H1 (cell line): Measurements from ENCODE around the gene RFX3. TPM values are rescaled to one million over a fixed set of nuclear protein-coding genes. Genes with fewer than 3 reads are reported as not detected.

Source experiments
- CTCF ChIA-PET: fragments of 300-600 bp; sonication (Branson Sonifier 250); formaldehyde crosslinking; loops from one replicate; lab custom pipeline; 2021; ENCODE audit not compliant: partially characterized antibody; lab: Charles Lee
- POLR2A ChIA-PET: fragments of 300-600 bp; sonication (Branson Sonifier 250); formaldehyde crosslinking; loops from one replicate; lab custom pipeline; 2021; ENCODE audit warnings: inconsistent platforms; ENCODE audit not compliant: partially characterized antibody; lab: Charles Lee
- DNase-seq, 2 experiments: peaks; one replicate each; pipeline versions ENCODE4 v3.0.0 to v3.0.0-alpha.2; 2010 to 2022; ENCODE audit warnings: low spot score in 2 of 2, low read depth in 1 of 2, mixed read lengths in 1 of 2
- FAIRE-seq: peaks from 2 replicates; lab custom pipeline; 2011; peaks lifted over from hg19 to GRCh38; lab: Jason Lieb, UNC
- H2AFZ ChIP-seq: 2 replicates; pipeline ENCODE4 v1.8.1; 2012; ENCODE audit warnings: low read length, inconsistent platforms
- H2AK5ac ChIP-seq: 2 replicates; pipeline ENCODE4 v1.6.1; 2013; ENCODE audit warnings: low read depth, low read length
- H2BK120ac ChIP-seq: replicated peaks from 2 replicates; pipeline ENCODE3; 2013; ENCODE audit warnings: low read depth, low read length, inconsistent platforms
- H2BK12ac ChIP-seq: 2 replicates; pipeline ENCODE4 v1.6.1; 2013; ENCODE audit warnings: low read depth, low read length
- H2BK15ac ChIP-seq: 2 replicates; pipeline ENCODE4 v1.6.1; 2013; ENCODE audit warnings: low read length
- H2BK20ac ChIP-seq: 2 replicates; pipeline ENCODE4 v1.6.1; 2013; ENCODE audit warnings: low read length
- H2BK5ac ChIP-seq: 2 replicates; pipeline ENCODE4 v1.6.1; 2013; ENCODE audit warnings: low read depth, low read length
- H3K14ac ChIP-seq: 2 replicates; pipeline ENCODE4 v1.6.1; 2013; ENCODE audit warnings: inconsistent platforms; ENCODE audit not compliant: insufficient read length
- H3K18ac ChIP-seq: 2 replicates; pipeline ENCODE4 v1.6.1; 2013; ENCODE audit warnings: low read length; ENCODE audit errors: extremely low read depth
- H3K23ac ChIP-seq: 2 replicates; pipeline ENCODE4 v1.6.1; 2013; ENCODE audit warnings: inconsistent platforms; ENCODE audit not compliant: insufficient read length
- H3K23me2 ChIP-seq: 2 replicates; pipeline ENCODE4 v1.6.1; 2013; ENCODE audit warnings: low read depth, low read length
- H3K27ac ChIP-seq: 2 replicates; pipeline ENCODE4 v1.6.1; 2011; ENCODE audit warnings: low read depth, low read length, inconsistent platforms
- H3K27me3 ChIP-seq, 4 experiments: replicated peaks in 1 of 4; 1 replicate in 1 of 4; 2 replicates in 3 of 4; pipeline versions ENCODE4 v1.6.1 to v1.8.1; 2011 to 2013; ENCODE audit warnings: low read length in 3 of 4, mild to moderate bottlenecking in 3 of 4, inconsistent platforms in 2 of 4, mixed read lengths in 2 of 4, moderate library complexity in 1 of 4; ENCODE audit not compliant: control insufficient read depth in 3 of 4, insufficient read depth in 3 of 4; ENCODE audit errors: extremely low read depth in 1 of 4
- H3K36me3 ChIP-seq, 4 experiments: 2 replicates each; pipeline versions ENCODE4 v1.6.1 to v1.8.1; 2011 to 2013; ENCODE audit warnings: mild to moderate bottlenecking in 4 of 4, low read length in 3 of 4, moderate library complexity in 2 of 4, control low read depth in 1 of 4, inconsistent platforms in 1 of 4; ENCODE audit not compliant: insufficient read depth in 4 of 4, control insufficient read depth in 2 of 4
- H3K4ac ChIP-seq: replicated peaks from 2 replicates; pipeline ENCODE3; 2013; ENCODE audit warnings: low read length, low read depth, mixed read lengths, inconsistent platforms; ENCODE audit not compliant: insufficient read length
- H3K4me1 ChIP-seq, 4 experiments: replicated peaks in 1 of 4; 1 replicate in 1 of 4; 2 replicates in 3 of 4; pipeline versions ENCODE4 v1.6.1 to v1.8.1; 2011 to 2013; ENCODE audit warnings: low read length in 3 of 4, inconsistent platforms in 2 of 4, mixed read lengths in 1 of 4; ENCODE audit not compliant: insufficient read depth in 4 of 4, control insufficient read depth in 3 of 4
- H3K4me2 ChIP-seq, 2 experiments: 2 replicates each; pipeline versions ENCODE4 v1.6.1 to v1.8.1; 2011 to 2013; ENCODE audit warnings: low read depth in 2 of 2, low read length in 2 of 2, control low read depth in 1 of 2, inconsistent platforms in 1 of 2, mild to moderate bottlenecking in 1 of 2; ENCODE audit not compliant: insufficient read depth in 1 of 2
- H3K4me3 ChIP-seq, 4 experiments: fragments of 200-600, 300-600 bp in 1 of 4; sonication (generic), shearing (Covaris generic), sonication (Bioruptor Twin) in 1 of 4; 2 replicates each; pipeline versions ENCODE4 v1.5.1 to v1.8.1; 2011 to 2016; ENCODE audit warnings: low read length in 4 of 4, low read depth in 3 of 4, control low read depth in 2 of 4, inconsistent platforms in 2 of 4, mild to moderate bottlenecking in 2 of 4, mixed read lengths in 1 of 4, moderate library complexity in 1 of 4; ENCODE audit not compliant: insufficient read depth in 2 of 4; ENCODE audit errors: extremely low read depth in 1 of 4
- H3K56ac ChIP-seq: replicated peaks from 2 replicates; pipeline ENCODE3; 2013; ENCODE audit warnings: low read depth, mild to moderate bottlenecking, mixed read lengths, low read length, inconsistent platforms; ENCODE audit not compliant: insufficient read length
- H3K79me1 ChIP-seq: 2 replicates; pipeline ENCODE4 v1.6.1; 2013; ENCODE audit warnings: low read depth, low read length, control low read depth
- H3K79me2 ChIP-seq, 2 experiments: 2 replicates each; pipeline versions ENCODE4 v1.6.1 to v1.8.1; 2012 to 2013; ENCODE audit warnings: low read length in 2 of 2, mild to moderate bottlenecking in 2 of 2, inconsistent platforms in 1 of 2; ENCODE audit not compliant: insufficient read depth in 2 of 2, control insufficient read depth in 1 of 2
- H3K9ac ChIP-seq, 4 experiments: replicated peaks in 1 of 4; 1 replicate in 1 of 4; 2 replicates in 3 of 4; pipeline versions ENCODE4 v1.6.1 to v1.8.1; 2011 to 2013; ENCODE audit warnings: low read depth in 3 of 4, low read length in 3 of 4, control low read depth in 2 of 4, mild to moderate bottlenecking in 2 of 4, moderate library complexity in 2 of 4, inconsistent platforms in 1 of 4; ENCODE audit errors: extremely low read depth in 1 of 4
- H3K9me3 ChIP-seq, 2 experiments: 2 replicates each; pipeline versions ENCODE4 v1.6.1 to v1.8.1; 2012 to 2013; ENCODE audit warnings: mild to moderate bottlenecking in 2 of 2, moderate library complexity in 2 of 2, control low read depth in 1 of 2, inconsistent platforms in 1 of 2, low read depth in 1 of 2, low read length in 1 of 2, mixed read lengths in 1 of 2; ENCODE audit not compliant: insufficient read depth in 2 of 2
- H4K20me1 ChIP-seq, 2 experiments: replicated peaks in 1 of 2; 2 replicates each; pipeline versions ENCODE3 to v1.8.1; 2011 to 2013; ENCODE audit warnings: inconsistent platforms in 2 of 2, low read length in 2 of 2, mild to moderate bottlenecking in 1 of 2; ENCODE audit not compliant: insufficient read depth in 2 of 2, control insufficient read depth in 1 of 2
- H4K5ac ChIP-seq: 2 replicates; pipeline ENCODE4 v1.6.1; 2013; ENCODE audit warnings: low read length, low read depth, mixed read lengths, inconsistent platforms; ENCODE audit not compliant: insufficient read length
- H4K8ac ChIP-seq: 2 replicates; pipeline ENCODE4 v1.8.0; 2013; ENCODE audit warnings: mild to moderate bottlenecking, moderate library complexity, low read length, inconsistent platforms; ENCODE audit not compliant: insufficient read depth; ENCODE audit errors: extremely low read depth
- H4K91ac ChIP-seq: replicated peaks from 2 replicates; pipeline ENCODE3; 2013; ENCODE audit warnings: low read length, mixed read lengths, inconsistent platforms; ENCODE audit not compliant: insufficient read length
- BACH1 ChIP-seq: IDR thresholded peaks from 2 replicates; pipeline ENCODE4 v1.6.1; 2012; ENCODE audit warnings: low read length, improper control_type of control experiment
- CBX5 ChIP-seq: fragments of 300-800, 300-1000 bp; sonication (generic); IDR thresholded peaks from 2 replicates; pipeline ENCODE4 v1.7.1; 2016; ENCODE audit warnings: antibody characterized with exemption, low read length, low read depth
- CTCF ChIP-seq, 3 experiments: IDR thresholded peaks; 1 replicate in 2 of 3; 2 replicates in 1 of 3; pipeline versions ENCODE4 v1.5.1 to v1.6.1; 2011; ENCODE audit warnings: low read length in 3 of 3, mild to moderate bottlenecking in 3 of 3, inconsistent platforms in 2 of 3, low read depth in 1 of 3, moderate library complexity in 1 of 3; ENCODE audit not compliant: insufficient read depth in 1 of 3; ENCODE audit errors: control extremely low read depth in 1 of 3
- EP300 ChIP-seq, 2 experiments: IDR thresholded peaks; 1 replicate in 1 of 2; 2 replicates in 1 of 2; pipeline ENCODE4 v1.6.1; 2011 to 2012; ENCODE audit warnings: low read depth in 2 of 2, low read length in 2 of 2, mild to moderate bottlenecking in 2 of 2, borderline replicate concordance in 1 of 2, inconsistent platforms in 1 of 2, moderate library complexity in 1 of 2
- FOSL1 ChIP-seq: IDR thresholded peaks from 2 replicates; pipeline ENCODE4 v1.6.1; 2011; ENCODE audit warnings: mild to moderate bottlenecking, low read depth, low read length, moderate library complexity; ENCODE audit not compliant: insufficient read depth
- HDAC6 ChIP-seq: IDR thresholded peaks from one replicate; pipeline ENCODE4 v1.7.1; 2012; ENCODE audit warnings: low read depth, mild to moderate bottlenecking, inconsistent platforms, low read length, moderate library complexity
- JUND ChIP-seq: IDR thresholded peaks from 2 replicates; pipeline ENCODE4 v1.6.1; 2011; ENCODE audit warnings: mild to moderate bottlenecking, improper control_type of control experiment, low read length
- KDM1A ChIP-seq: fragments of 200-600, 300-600 bp; sonication (generic); IDR thresholded peaks from 2 replicates; pipeline ENCODE4 v1.7.1; 2016; ENCODE audit warnings: mild to moderate bottlenecking, low read length, borderline replicate concordance
- KDM4A ChIP-seq: IDR thresholded peaks from one replicate; pipeline ENCODE4 v1.7.1; 2012; ENCODE audit warnings: low read depth, mild to moderate bottlenecking, moderate library complexity, low read length, inconsistent platforms; ENCODE audit not compliant: severe bottlenecking
- MAFK ChIP-seq: IDR thresholded peaks from 2 replicates; pipeline ENCODE4 v1.6.1; 2012; ENCODE audit warnings: low read depth, mild to moderate bottlenecking, improper control_type of control experiment, low read length
- RNF2 ChIP-seq: fragments of 200-900, 300-1000 bp; sonication (generic); IDR thresholded peaks from 2 replicates; pipeline ENCODE4 v1.7.1; 2016; ENCODE audit warnings: borderline replicate concordance, low read depth, mild to moderate bottlenecking, antibody characterized with exemption, low read length; ENCODE audit not compliant: poor library complexity, severe bottlenecking; ENCODE audit errors: missing control alignments
- SIX5 ChIP-seq: IDR thresholded peaks from 2 replicates; pipeline ENCODE4 v1.6.1; 2011; ENCODE audit warnings: mild to moderate bottlenecking, low read depth, low read length
- WGBS, 2 experiments: shearing (Covaris generic) in 1 of 2; methylation state at CpG; one replicate each; pipeline versions ENCODE4 v1.1.6 to v1.1.7; 2013 to 2015; ENCODE audit warnings: low lambda C conversion rate in 2 of 2, mixed read lengths in 2 of 2, inconsistent platforms in 1 of 2, low coverage in 1 of 2, missing lambda C conversion rate in 1 of 2; ENCODE audit not compliant: insufficient replicate concordance in 2 of 2, insufficient coverage in 1 of 2, insufficient read length in 1 of 2; ENCODE audit errors: extremely low coverage in 1 of 2, missing lambda C conversion rate in 1 of 2; 5-methylcytosine and 5-hydroxymethylcytosine counted together
- polyA plus RNA-seq, 7 experiments: library from polyadenylated mRNA; depleted of rRNA in 3 of 7; stranded (reverse) in 5 of 7; unstranded in 2 of 7; fragments of >200 nt in 5 of 7; fragments of 200-250 nt in 2 of 7; gene quantifications; 1 replicate in 5 of 7; 2 replicates in 1 of 7; 4 replicates in 1 of 7; pipeline versions ENCODE4 v1.2.1 to v1.2.3, GENCODE V29; 2011 to 2013; ENCODE audit warnings: missing spikeins in 2 of 7, mixed read lengths in 2 of 7
- total RNA-seq: library from RNA; stranded (reverse); fragmentation: NEBNext Ultra II Directional; extraction: Animal tissue kit (Norgen Biotek cat#: 25700); gene quantifications from 2 replicates; pipeline ENCODE4 v1.2.1, GENCODE V29; 2021

The RFX3 gene
- total and polyA plus RNA-seq, 2 of the 8 experiments (the other 6 are each of a cell fraction or from before 2014, with no cell fraction given): 4.9 to 22.6 TPM

GRCh38 chr9:3447143-3447542 lies 78.7 kb downstream of the RFX3 start:
- no peak overlapping the region for H2BK20ac ChIP-seq
- H2BK15ac ChIP-seq: no peak overlapping the region
- H3K79me1 ChIP-seq: no peaks in the 10 kb centered on the region
- no peak overlapping the region for H2AFZ ChIP-seq
- no peak overlapping the region for H2AK5ac ChIP-seq
- WGBS, 2 experiments: 78% methylated on average over 1 of the region's 1 CpG; no CpG with 5 or more reads in 1 of the 2 experiments
- no peak for DNase-seq
- no peak overlapping the region for H3K23ac ChIP-seq
- no peak overlapping the region for H3K14ac ChIP-seq
- no peaks in the 10 kb centered on the region for H3K4me1 ChIP-seq
- H4K20me1 ChIP-seq: no peaks in the 10 kb centered on the region
- no peak overlapping the region for H3K56ac ChIP-seq
- H3K4me2 ChIP-seq: no peak overlapping the region
- H3K36me3 ChIP-seq: no peaks in the 10 kb centered on the region
- H4K8ac ChIP-seq: no peak overlapping the region
- no peaks in the 10 kb centered on the region for H3K23me2 ChIP-seq
- no peak overlapping the region for H2BK120ac ChIP-seq
- H4K5ac ChIP-seq: no peak overlapping the region
- no peak overlapping the region for H2BK5ac ChIP-seq
- no peak overlapping the region for H3K4ac ChIP-seq
- no peak overlapping the region for H3K27ac ChIP-seq
- H3K79me2 ChIP-seq: no peaks in the 10 kb centered on the region
- H3K4me3 ChIP-seq: no peak overlapping the region
- ChIA-PET POLR2A (no interaction called here), CTCF (no interaction called here)
- no peak overlapping the region for H3K9ac ChIP-seq
- H3K27me3 ChIP-seq: no peaks in the 10 kb centered on the region
- H3K9me3 ChIP-seq: no peaks in the 10 kb centered on the region
- no peak overlapping the region for H2BK12ac ChIP-seq
- no peak for FAIRE-seq
- no peak overlapping the region for H3K18ac ChIP-seq
- no peak overlapping the region for H4K91ac ChIP-seq
- TF ChIP-seq EP300 (IDR thresholded peaks at IDR 0.05; ENCODE audit: borderline replicate concordance in 1 of 2, low read depth in 2 of 2, low read length in 2 of 2): no peak
- TF ChIP-seq RNF2: no peak
- TF ChIP-seq KDM4A: no peak
- TF ChIP-seq HDAC6: no peak
- TF ChIP-seq FOSL1: no peak
- TF ChIP-seq JUND: no peak
- TF ChIP-seq MAFK: no peak
- TF ChIP-seq CBX5: no peak
- no peak for TF ChIP-seq CTCF (IDR thresholded peaks at IDR 0.05; ENCODE audit: control extremely low read depth in 1 of 3, insufficient read depth in 1 of 3, low read depth in 1 of 3, low read length in 3 of 3)
- TF ChIP-seq SIX5: no peak
- no peak for TF ChIP-seq KDM1A
- TF ChIP-seq BACH1: no peak
